Stimulated activated CD8-positive, alpha-beta memory T cell treated with anti-CD3 and anti-CD28 coated beads, Interleukin-15, amount 100 ng/mL, for 1 hour (primary cell): ENCODE results near the gene FAM13C.

ENCODE experiments used
- DNase-seq: peaks from one replicate; pipeline ENCODE4 v3.0.0-alpha.2; 2020; ENCODE audit warnings: low read depth

Gene FAM13C

DNA sequence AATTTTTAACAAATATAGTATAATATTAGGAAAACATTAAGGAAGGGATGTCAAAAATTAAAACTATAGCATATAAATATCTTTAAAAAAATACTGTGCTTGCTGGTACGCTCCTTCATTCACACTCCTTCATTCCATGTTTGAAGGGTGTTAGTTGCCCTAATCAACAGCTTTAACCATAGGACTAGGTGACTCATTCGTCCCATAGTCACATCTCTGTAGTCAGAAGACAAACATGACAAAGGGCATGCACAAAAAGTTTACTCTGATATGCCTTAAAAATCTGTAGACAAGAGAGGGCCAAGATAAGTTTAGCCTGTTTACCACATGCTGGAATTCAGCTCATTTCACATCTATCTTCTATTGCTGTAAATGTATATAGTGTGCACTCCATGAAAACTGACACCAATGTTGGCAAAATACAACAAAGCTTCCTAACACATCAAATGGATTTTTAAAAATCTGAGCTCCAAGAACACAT, 646 bp downstream of the FAM13C start:
- no peak for DNase-seq

DNA sequence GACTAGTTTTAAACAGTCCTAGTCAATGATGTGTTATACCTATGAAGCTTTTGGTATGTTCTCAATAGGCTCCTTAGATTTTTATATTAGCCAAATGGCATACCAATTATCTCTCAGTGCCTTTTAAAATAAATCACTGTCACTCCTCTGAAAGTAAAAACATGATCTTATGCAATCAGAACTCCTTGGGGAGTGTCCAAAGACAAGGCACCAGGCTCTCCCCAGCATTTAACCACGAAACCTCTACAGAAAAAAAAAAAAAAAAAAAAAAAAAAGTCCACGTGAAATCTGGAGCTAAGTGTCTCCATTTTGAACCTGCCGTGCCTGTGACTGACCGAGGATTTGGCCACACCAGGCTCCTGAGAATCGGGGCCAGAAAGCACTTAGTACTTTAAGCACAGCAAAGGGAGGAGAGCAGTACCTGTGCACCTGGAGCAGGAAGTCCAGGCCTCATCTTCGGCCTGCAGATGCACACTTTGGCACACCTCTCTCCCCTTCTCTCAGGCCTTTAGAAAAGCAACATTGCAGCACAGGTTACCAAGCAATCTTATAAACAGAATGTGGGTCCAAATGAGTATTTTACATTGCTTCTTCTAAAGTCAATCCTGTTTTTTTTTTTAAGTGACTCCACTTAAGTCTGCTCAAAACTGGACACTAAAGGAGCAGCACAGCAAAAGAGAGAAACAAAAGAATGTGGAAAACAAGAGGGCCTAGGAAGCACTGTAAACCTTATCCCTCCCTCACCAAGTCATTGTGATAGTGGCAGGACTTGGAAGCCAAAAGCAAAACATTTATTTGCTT, 1.5 kb downstream of the FAM13C start:
- no peak for DNase-seq

DNA sequence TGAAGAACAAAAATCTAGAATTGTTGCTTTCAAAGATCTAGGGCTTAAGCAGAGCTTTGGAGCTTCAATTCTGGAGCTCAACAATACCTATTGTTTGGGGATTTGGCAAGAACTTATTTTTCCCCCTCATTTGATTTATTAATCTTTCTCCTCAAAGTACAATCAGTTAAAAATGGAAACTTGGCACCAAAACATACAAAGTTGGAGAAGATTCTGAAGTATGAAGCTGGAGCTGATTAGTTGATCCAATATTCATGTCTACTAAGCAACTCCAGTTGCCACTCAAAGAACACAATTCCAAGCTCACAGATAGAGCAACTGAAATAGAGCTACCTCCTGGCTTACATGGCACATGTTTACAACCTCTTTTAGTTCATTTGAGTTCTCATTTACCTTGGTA, 3.8 kb downstream of the FAM13C start:
- DNase-seq = no peak

DNA sequence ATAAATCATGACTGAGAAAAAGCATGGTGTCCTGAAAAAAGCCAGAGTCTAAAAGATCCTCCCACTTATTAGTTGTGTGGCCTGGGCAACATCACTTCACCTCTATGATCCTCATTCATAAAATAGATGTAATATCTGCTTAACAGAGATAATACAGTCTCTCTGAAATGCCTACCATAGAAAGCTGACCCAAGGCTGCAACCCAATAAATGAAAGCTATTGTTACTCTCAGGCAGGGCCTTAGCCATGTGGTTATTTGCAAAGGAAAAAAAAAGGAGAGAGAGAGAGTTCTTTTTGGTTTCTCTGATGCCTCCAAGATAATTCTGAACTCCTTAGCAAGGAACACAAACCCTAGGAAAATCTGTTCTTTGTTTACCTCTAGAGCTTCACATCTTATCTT, 7.9 kb downstream of the FAM13C start:
- no peak for DNase-seq

DNA sequence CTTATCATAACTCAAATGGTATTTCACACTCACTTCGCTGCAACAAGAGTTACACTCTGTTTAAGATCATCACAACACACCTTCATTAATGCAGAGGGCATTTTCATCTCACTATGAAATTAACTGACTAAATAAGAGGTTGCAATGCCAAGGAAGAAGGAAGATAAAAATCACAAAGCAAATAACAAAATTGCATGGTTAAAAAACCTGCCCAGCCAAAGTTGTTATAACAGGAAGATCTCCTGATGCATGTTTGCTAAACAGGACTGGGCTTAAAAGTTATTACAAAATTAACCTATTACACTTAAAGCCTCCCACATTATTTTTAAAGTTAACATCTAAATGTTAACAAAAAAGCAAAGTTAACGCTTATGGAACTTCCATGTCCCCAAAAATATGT, 11.8 kb downstream of the FAM13C start:
- DNase-seq = no peak

DNA sequence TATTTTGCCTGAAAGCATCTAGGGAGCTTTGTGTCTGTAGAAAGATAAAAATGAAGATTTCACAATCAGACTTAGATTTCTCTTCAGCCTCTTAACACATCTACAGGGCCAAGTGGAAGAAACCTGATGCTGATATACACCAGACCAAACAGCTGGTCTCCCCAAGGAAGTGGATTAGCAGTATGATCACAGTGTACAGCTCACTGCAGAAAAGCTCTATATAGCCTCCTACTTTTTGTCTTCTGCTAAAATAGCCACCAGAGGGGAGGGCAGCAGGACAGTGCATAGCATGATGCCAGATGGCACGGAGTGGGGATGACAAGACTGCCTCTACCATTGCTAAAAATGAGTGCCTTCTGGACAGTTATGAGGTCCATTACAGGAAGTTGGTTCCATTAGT, 16.0 kb downstream of the FAM13C start:
- no peak for DNase-seq

DNA sequence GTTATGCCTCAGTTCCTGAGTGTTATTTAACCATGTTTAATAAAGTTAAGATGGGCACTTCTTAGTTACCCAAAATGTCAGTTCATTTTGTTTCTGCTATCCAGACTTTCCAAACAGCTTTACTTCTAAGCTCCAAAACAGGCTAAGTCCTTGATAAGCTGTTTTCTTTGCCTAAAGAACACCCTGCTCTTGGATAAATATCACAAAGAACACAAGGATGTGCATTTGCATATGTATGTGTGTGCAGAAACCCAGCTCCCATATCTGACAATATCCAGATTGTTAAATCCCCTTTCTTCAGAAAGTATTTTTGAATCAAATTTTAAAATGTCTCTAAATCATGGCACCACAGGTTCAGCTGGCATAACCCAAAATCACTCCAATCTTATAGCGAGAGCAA, 19.6 kb downstream of the FAM13C start:
- no peak for DNase-seq

DNA sequence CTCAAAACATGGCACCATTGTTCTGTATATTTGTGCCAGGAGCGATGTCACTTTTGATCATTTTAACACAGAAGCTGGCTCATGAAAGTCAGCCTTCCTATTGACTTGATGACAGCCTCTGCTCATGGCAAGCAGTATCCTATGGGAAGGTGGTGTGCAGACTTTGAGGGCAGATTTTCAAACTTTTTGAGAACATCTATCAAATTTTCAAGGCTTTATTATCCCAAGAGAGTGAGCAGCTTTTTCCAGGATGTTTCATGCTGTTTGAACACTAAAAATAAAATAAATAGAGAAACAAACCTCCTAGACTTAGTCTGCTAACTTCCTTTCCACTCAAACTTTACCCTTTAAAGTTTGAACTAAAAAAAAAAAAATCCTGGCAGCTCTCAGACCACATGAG, 20.3 kb downstream of the FAM13C start:
- no peak for DNase-seq

DNA sequence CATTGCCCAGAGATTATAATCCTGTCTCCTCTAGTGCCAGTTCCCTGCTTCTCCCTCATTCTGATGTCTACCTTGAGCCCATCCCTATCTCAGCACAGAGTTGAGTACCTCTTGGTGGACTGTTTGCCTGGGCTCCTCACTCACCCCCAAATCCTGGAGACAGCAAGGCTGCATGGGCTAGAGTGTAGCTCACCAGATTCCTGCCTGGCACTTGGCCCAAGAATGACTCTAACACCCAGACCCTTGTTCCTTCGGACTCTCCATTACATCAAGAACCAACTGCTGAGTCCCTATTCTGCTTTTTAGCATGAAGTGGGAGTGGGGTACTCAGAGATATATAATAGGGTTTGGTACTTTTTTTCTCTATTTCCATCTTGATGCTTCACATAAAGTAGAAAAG, 22.1 kb downstream of the FAM13C start:
- no peak for DNase-seq

DNA sequence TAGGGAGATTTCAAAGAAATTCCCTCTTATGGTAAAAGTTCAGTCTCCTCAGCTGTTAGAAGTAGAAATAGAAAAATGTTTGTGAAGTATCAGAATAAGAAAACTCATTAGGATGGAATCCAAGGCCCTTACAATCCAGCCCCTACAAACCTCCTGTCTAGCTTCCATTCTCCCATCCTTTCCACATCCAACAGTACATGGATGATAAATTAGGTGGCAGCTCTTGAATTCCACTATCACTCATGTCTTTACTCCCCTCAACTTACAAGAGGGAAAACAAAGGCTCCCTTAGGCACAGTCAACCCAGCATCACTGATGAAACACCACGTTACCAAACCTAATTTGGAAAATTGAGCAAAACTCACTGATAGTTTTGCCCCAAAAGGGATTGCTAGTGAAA, 23.0 kb downstream of the FAM13C start:
- no peak for DNase-seq

DNA sequence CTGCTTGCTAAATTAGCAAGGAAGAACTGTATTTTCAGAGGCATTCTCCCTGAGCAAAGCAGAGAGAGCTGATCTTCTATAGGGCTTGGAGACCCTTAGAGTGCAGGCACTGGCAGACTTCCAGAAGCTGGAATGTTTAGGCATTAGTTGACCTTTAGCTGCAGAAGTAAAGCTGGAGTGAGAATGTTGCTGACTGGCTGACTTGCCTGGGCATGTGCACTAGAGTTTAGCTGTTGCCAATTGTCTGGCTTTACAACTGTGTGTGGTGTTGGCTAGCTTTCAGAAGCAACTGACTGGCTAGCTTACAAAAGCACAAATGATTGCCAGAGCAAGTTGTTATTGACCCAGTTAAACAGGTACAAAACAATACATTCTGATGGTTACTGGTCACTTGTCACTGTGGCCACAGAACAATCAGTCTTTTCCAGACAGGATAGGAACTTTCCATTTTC, 25.1 kb downstream of the FAM13C start:
- no peak for DNase-seq

DNA sequence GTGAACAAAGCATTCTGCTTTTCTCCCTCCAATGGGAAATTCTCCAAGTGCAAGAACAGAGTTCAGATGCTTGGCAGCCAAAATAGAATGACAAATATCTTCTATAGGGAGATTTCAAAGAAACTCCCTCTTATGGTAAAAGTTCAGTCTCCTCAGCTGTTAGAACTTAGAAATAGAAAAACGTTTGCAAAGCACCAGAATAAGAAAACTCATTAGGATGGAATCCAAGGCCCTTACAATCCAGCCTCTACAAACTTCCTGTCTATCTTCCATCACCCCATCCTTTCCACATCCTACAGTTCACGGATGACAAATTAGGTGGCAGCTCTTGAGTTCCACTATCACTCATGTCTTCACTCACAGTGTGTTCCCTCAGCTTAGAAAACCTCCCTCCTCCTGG, 25.7 kb downstream of the FAM13C start:
- no peak for DNase-seq

DNA sequence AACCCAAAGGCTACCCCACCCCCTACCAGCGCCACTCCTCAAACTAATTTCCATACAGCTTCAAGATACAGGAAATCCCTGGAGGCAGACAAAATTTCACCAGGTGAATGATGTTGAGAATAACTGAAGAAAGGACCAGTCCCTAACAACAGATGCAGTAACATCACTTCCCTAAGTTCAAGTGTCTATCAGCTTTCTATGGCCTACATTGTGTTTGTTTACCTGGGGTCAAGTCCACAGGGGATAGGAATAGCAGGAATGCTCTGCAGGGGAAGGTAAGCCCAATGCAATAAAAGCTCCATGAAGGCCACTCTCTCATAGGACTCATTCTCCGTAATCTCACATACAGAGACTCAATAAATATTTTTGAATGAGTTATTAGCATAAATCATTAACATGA, 26.9 kb downstream of the FAM13C start:
- no peak for DNase-seq

DNA sequence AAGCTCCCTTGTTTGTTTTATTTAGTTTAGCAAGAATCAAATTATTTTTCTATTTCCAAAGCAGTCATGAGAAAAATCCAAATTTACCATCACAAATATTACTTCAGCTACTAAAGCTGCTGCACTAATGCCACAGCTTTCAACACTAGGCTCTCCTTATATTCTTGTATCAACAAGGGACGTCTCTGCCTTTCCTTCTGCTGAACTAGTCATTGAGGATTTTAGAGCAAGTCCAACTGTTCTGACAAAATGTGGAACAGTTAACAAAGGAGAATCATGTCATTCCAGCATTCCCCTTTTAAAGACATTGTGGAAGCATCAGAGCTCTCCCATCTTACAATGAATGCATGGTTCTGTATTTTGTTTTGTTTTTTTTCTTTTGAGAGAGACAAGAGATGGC, 28.6 kb downstream of the FAM13C start:
- DNase-seq = no peak

DNA sequence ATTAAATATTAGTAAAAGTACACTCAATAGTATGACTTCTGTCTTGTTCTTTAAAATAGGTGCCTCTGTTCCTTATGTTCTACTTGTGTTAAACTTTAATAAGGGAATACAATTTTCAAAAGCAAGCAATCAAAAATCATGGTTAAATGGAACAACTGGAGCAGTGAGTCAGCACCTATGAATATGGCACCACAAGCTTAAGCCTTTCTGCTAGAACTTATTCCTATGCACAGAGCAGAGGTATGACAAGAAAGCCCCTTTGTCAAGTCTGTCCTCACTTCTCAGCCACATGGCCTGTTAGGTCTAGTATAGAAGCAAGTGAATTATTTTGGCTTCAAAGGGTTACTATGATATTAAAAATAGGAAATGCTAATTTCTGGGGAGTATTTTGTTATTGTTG, 29.8 kb downstream of the FAM13C start:
- DNase-seq = no peak

DNA sequence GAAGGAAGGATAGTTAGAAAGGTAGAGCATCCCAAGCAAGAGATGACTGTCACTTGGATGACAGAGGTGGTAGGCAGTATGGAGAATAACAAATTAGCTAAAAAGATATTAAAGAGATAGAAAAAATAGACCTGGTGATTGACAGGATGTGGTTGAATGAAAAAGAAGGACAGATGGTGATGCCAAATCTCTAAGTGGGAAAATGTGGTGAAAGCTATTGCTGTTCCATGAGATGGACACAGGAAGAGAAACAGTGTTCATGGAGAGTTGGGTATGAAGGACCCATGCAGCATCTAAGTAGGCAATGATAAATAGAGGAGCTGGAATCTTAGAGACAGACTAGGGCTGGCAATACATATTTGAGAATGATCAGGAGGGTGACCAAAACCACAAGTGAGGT, 30.7 kb downstream of the FAM13C start:
- no peak for DNase-seq

DNA sequence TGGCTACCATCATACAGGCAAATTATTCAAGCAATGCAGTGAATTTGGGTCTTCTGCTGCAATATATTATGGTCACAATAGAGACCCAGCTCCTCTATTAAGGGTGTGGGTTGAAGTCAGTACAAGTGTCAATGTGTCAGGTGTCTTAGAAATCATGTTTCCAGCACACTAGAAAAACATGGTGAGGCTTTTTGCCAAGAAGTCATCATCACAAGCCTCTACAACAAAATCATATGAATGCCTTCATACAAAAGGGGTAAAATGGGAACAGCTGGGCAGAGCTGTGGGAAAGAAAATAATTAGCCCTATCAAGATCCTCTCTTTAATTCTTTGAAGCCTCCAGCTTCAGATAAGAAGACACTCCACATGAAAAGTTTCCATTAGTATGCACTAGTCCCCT, 37.2 kb downstream of the FAM13C start:
- DNase-seq = no peak

DNA sequence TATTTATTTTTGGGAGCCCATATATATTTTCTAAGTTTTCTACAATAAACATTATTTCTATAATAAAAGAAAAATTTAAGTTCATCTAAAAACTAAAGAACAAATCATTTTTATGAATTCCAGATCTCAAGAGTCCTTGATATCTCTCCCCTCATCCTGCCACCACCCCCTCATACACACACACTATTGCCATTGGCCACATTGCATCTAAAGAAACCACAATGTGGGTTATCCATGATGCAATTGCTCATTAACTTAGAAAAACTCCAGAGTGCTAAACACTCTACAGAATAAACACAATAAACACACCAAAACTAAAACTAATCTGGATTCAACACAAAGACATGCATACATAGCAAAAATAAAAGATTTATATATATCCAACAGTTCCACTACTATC, 37.8 kb downstream of the FAM13C start:
- no peak for DNase-seq

DNA sequence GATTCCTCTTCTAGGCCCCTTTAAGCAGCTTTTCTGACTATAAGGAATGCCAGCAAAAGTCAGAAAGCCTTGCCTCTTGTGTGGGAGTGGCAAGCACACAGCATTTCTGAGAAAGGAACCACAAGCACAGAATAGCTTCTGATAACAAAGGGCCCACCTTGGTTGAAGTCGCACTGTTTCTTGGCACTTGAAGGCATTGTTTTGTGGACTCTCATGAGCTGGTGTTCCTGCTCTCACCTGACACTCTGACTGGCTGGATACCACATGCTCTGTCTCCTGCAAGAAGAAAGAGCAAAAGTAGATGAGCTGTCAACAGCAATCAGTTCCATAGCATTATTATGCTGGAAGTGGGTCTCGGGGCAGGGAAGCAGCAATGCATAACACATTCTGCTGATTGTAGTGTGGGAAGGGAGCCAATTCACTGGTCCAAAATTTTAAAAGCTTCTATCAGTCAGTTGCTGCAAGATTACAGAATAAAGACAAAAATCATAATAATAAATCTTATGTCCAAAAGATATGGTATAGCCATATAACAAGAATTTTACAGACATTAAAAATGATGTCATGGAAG, 38.4 kb downstream of the FAM13C start:
- no peak for DNase-seq

DNA sequence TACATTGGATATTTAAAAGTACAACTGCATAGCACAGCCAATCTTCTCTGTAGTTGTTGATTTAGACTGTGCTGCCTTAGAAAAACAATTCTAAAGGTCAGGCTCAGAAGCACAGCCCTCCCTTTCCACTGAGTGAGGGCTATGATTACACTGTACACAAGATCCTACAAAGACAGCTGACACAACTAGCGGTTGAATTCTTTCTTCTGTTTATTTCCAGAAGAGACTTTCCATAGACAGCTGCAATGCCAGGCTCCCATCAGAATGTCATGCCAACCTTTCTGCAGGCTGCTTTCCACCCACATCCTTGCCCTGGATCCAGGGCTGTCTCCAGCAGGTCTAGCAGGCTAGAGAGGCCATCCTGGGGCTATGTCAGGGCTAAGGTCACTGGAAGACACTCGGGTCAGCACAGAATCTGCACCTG, 39.3 kb downstream of the FAM13C start:
- DNase-seq = no peak

DNA sequence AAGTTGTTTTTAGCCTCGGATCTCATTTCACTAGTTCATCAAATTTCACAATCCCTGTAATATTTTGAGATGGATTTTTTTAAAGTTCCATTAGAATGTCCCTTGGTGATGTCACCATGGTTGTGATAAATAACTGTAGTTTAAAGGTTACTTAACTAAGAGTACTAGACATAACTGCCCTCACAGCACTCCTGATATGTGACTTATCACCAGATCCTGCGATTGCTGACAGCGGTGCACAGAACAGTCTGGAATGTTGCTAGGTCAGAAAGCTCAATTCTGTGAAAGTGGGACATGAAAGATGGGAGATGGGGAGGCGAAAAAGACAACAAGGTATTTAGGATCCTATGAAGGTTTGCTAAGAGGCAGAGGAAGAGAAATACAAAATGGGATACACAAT, 40.2 kb downstream of the FAM13C start:
- DNase-seq = no peak

DNA sequence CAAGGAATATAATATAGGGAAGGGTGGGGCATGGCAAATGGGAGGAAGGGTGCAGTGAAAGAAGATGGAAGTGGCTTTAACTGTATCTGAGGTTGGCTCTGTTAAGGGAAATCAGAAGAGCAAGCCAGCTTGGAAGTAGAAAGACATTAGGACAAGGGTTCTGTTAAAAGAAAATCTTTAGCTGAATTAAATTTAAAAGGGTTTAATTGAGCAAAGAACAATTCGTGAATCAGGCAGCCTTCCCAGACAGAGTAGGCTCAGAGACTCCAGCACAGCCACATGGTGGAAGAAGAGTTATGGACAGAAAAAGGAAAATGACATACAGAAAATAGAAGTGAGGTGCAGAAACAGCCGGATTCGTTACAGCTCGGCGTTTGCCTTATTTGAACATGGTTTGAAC, 42.0 kb downstream of the FAM13C start:
- DNase-seq = no peak

DNA sequence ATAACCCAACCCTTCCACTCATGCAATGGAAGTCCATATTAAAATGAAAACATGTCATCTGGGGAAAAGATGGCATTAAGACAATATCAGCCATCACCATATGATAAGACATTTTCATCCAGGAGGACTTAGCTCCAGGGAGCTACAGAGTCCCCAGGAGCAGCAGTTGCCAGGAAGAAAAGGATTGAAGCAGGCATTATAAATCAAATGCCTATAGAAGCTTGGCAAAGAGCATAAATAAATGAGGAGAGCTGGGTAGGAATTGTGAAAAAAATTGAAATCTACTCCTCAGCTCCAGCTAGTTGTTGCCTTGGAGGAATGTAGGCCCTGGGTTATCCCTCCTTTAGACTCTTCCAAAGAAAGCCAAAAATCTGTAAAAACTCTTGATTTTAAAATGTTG, 42.5 kb downstream of the FAM13C start:
- no peak for DNase-seq

DNA sequence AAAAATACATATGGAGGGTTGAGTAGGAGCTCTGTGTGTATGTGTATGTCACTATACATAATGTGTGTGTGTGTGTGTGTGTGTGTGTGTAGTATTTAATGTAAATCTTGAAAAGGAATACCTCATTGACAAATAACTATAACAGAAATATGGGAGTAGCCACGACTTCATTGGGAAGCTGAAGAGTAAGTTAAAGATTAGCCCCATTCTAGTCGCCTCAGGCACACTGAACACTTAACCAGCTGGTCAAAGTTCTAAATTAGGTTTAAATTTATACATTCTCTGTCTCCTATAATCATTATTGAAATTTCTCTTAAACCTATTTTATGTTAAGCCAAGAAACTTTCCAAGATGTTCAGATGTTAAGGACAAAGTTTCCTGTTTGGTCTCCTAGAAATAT, 45.3 kb downstream of the FAM13C start:
- no peak for DNase-seq
